Adrenal gland (tissue), 5 donors: ENCODE measurements around the gene ACTA1.

Experiments
- CTCF ChIP-seq, 6 experiments: fragments of 450-650 bp in 4 of 6; fragments of 200-600 bp in 2 of 6; sonication (generic) in 1 of 6; IDR thresholded peaks; 1 replicate in 5 of 6; 2 replicates in 1 of 6; pipeline versions ENCODE4 v1.5.1 to v1.8.0; 2016 to 2021; ENCODE audit warnings: antibody characterized with exemption in 6 of 6, mild to moderate bottlenecking in 2 of 6, moderate library complexity in 1 of 6
- POLR2A ChIP-seq, 2 donors: fragments of 450-650 bp; IDR thresholded peaks; one replicate each; pipeline ENCODE4 v1.6.1; 2017; ENCODE audit warnings: antibody characterized with exemption in 2 of 2, mild to moderate bottlenecking in 2 of 2, moderate library complexity in 1 of 2
- donor health status: DM: no; HTN: no; CAD: no.

GRCh38 chr1:229407206-229408026 lies 26.5 kb downstream of the ACTA1 start:
- TF ChIP-seq CTCF (IDR thresholded peaks at IDR 0.05) (no peak), POLR2A (IDR thresholded peaks at IDR 0.05) (no peak)
